Stimulated activated CD8-positive, alpha-beta memory T cell treated with anti-CD3 and anti-CD28 coated beads, Interleukin-4, amount 100 ng/mL, for 24 hours (primary cell): ENCODE results near the gene VPS13D.
A peak's percentile ranks its signal among the peaks of the same experiment; 100 is the strongest.

Experiments
- DNase-seq: peaks from one replicate; pipeline ENCODE4 v3.0.0-alpha.2; 2020; ENCODE audit warnings: low read depth

Gene VPS13D

GRCh38 chr1:12428334-12428733 lies 198.5 kb downstream of the VPS13D start:
- no peak for DNase-seq

- DNase-seq = no peak
These were observed 200.7 kb downstream of the VPS13D start for GRCh38 chr1:12430525-12430924.

- DNase-seq = no peak
These were observed 203.1 kb downstream of the VPS13D start for GRCh38 chr1:12432897-12433296.

GRCh38 chr1:12433323-12434053 lies 203.7 kb downstream of the VPS13D start:
- no peak for DNase-seq

GRCh38 chr1:12434174-12434573 lies 204.3 kb downstream of the VPS13D start:
- peak; percentile 55 for DNase-seq

DNA sequence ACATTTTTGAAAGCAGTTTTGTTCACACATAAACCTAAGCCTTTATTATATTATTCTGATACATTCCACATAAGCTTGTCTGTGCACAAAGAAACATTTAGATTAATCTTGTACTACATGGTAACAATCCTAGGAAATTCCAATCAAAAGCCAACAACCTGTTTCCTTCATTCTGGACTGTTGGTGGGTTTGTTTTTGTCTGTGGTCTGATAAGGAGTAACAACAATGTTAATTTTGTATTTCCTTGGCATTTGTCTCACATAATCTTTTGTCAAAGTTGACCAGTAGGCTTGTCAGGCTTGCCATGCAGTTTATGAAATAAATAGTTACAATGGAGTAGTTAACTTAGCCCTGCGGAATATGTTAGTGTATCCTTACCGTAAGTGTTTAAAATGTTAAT lies 204.9 kb downstream of the VPS13D start:
- DNase-seq = no peak

DNA sequence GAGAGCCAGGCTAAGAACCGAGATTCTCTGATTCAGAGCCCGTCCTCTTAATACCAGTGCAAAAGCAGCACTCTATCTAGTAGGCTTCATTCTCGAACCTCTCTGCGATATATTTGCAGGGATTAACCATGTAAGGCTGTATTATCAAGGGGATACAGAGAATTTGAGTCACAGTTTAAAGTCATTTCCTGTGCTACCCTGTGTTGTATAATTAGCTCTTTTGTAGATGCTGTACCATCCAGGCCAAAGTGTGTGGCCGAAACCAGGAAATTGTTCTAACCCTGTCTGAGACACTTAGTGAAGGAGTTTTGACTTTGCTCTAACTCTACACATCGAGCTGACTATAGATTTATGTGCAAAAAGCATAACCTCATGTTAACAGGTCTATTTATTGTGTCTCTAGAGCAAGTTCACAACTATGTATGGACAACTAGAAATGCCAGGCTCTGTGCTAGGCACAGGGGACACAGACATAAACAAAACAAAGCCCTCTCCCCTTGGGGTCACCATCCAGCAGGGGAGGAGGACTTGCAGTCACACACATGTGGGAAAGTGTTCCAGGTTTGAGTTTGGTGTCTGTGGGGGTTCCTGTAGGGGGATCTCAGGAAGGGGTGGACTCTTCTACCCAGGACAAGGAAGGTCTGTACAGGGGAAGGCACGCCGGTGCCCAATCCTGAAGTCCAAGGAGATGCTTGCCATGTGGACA lies 206.0 kb downstream of the VPS13D start:
- DNase-seq = no peak

DNA sequence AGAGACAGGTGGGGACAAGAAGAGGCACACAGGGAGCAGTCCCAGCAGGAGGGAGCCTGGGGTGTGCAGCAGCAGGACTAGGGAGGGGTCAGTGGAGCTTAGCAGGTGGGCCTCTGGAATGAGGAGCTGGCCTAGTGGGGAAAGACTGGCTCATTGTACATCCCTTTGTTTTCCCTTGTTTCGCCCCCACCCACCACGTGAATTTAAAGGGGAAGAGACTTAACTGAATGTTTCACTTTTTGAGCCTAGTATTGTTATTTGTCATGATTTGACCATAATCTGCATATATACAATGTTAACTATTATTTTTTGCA lies 206.5 kb downstream of the VPS13D start:
- DNase-seq = no peak

GRCh38 chr1:12436817-12437599 lies 207.2 kb downstream of the VPS13D start:
- no peak for DNase-seq

- DNase-seq = no peak
These were observed 207.8 kb downstream of the VPS13D start for GRCh38 chr1:12437629-12438028.

DNA sequence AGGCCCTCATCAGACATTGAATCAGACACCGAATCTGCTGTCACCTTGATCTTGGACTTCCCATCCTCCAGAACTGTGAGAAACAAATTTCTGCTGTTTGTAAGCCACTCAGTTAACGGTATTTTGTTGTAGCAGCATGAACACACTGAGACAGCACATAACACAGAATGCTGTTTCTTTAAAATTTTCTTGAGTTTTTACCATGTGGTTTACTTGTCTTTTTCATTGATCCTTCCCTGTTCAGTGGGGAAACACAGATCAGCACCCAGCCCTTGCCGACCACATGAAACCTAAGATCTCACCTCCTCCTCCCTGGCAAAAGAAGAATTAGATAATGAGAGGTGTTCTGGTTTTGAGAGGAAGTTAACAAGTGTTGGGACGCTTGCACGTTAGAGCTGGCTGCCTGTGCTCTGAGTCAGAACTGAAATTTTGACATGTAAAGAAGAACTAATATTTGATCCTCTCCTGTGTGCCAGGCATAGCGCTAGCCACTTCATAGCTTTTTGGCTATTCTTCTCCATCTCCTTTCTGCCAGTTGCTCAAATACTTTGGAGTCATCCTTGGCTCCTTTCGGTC lies 208.6 kb downstream of the VPS13D start:
- peak; percentile 24 for DNase-seq

DNA sequence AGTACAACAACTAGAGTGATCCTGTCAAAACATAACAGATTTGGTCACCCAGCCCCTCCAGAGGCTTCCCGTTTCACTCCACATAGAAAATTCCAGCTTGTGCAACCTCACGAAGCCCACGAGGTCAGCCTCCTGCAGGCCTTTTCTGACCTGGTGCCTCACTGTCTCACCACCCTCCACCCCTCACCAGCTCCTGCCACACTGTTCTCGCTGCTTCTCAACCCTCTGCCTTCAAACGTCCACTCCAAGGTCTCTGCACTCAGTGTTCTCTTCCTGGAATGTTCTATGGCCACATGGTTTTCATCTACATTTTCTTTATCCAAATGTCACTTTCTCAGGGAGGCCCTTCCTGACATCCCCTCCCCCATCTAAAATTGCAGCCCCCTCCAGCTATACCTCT lies 209.2 kb downstream of the VPS13D start:
- no peak for DNase-seq

DNA sequence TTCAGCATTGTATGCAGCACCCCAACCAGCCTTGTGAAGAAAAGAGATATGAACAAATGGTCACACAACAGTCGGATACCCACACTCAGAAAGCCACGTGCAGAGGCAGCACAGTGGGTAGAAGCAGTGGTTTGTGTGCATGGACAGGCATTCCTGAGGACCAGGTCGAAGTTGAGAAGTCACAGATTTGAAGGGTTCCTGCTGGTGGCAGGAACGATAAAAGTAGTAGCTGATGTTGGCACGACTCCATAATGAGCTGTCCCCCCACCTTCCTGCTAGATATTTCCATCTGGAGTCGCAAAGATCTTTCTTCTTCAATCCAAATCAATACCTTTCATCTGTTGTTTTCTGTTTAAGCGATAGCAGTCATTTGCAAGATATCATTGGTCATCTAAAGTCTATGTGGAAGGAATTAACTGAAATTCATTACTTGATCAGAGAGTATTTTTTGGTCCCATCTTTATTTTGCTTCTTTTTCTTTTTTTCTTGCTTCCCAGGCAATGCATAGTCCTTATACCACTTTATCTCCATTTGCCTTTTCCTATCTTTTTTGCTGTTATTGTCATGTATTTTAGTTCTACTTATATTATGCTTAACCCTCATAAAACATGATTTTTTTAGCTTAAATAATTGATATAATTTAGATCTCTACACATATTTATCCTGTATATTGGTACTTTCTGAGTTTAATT lies 211.7 kb downstream of the VPS13D start:
- no peak for DNase-seq

DNA sequence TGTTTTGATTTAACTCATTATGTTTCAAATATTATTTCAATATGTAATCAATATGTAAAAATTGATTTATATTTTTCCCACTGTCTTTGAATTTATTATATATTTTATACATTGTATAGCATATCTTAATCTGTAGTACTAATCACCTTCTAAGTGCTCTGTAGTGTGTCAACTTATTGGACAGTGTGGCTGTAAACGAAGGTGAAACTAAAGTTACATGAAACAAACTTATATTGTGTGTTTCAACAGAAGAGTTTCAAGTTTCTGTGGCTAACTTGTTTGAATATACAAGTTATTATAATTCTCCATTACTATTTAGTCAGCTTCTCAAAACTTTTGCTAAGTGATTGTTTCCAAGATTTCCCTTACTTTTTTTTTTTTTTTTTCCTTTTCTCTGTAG lies 212.4 kb downstream of the VPS13D start:
- DNase-seq = no peak

- DNase-seq = no peak
These were observed 213.3 kb downstream of the VPS13D start for GRCh38 chr1:12443151-12443550.

GRCh38 chr1:12444329-12444841 lies 214.6 kb downstream of the VPS13D start:
- DNase-seq = no peak

DNA sequence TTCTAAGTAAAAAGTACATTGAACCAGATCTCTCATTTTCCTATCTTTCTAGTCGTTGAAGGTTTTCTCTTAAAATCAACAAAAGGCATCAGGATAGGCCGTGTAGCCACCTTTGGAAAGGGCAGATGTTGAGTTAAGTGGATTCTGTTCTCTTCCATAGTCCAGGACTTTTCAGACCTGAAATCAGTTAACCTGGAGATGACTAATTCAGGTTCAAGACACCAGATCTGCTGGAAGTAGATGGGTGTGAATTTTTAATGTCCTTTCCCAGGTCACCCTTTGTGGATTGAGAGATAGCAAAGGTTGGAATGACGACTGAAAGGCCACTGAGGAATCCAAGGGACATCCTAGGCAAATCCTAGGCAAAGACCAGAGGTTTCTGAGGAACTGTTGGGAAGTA lies 215.4 kb downstream of the VPS13D start:
- no peak for DNase-seq

DNA sequence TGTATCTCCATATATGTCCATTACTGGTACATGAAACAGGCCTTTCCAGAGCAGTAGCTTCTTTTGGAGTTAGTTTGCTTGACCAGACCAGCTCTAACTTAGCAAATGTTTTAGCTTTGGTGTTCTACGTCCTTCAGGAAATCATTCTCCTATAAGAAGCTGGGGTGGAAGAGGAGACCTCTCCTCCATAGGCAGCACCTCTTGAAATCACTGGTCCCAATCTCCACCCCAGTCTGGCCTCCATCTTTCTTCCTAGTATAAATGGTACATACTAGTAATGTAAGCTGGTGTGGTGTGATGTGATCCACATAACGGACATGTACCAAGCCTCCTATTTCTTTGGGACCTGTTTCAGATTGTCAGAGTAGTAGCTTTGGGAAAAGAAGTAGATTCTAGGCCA lies 216.8 kb downstream of the VPS13D start:
- no peak for DNase-seq

DNA sequence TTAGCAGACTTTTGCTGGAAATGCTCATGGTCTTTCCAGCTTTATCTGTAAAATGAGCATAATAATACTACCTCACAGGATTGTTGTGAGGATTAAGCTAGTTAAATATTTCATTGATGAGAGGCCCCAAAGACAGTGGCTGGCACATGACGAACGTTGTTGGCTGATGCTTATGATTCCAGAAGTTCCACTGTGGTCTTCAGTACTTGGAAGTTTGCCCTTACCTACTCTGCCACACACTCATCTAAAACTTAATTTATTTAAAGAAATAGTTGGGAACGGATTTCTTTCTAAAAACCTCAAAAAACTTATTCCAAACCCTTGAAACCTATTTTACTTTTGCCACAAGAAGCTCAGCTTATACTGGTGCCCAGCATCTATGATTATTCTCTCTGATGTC lies 217.5 kb downstream of the VPS13D start:
- DNase-seq = no peak

- DNase-seq = no peak
These were observed 218.1 kb downstream of the VPS13D start for GRCh38 chr1:12447849-12448312.

- no peak for DNase-seq
These were observed 218.9 kb downstream of the VPS13D start for GRCh38 chr1:12448746-12449177.
